Naive thymus-derived CD4-positive, alpha-beta T cell (primary cell): ENCODE data around the gene ATP9B. TPM values are rescaled to one million over a fixed set of nuclear protein-coding genes. Genes with fewer than 3 reads are reported as not detected.

Experiments
- ATAC-seq: fragments of 150-1000 bp; cut with Tn5 transposase; 2 replicates; pipeline ENCODE4 v1.10.0; 2021; ENCODE audit warnings: mild to moderate bottlenecking, moderate library complexity
- CTCF ChIA-PET: fragments of 350-600 bp; sonication (Branson Sonifier 250); formaldehyde crosslinking; loops from one replicate; lab custom pipeline; 2021; ENCODE audit warnings: antibody characterized with exemption; lab: Charles Lee
- POLR2A ChIA-PET: fragments of 350-600 bp; sonication (Branson Sonifier 250); formaldehyde crosslinking; loops from one replicate; lab custom pipeline; 2021; ENCODE audit warnings: antibody characterized with exemption, inconsistent platforms; lab: Charles Lee
- DNase-seq, 9 donors: peaks; one replicate each; pipeline versions ENCODE4 v3.0.0 to v3.0.0-alpha.2; 2020 to 2022; ENCODE audit warnings: mixed read lengths in 1 of 9
- H3K27ac ChIP-seq: one replicate; pipeline ENCODE4 v1.7.0; 2013; ENCODE audit warnings: mild to moderate bottlenecking, low read depth, low read length, moderate library complexity
- H3K27me3 ChIP-seq, 2 donors: one replicate each; pipeline ENCODE4 v1.7.0; 2013; ENCODE audit warnings: low read length in 2 of 2, mild to moderate bottlenecking in 2 of 2, moderate library complexity in 2 of 2; ENCODE audit not compliant: control insufficient read depth in 2 of 2, insufficient read depth in 2 of 2
- H3K36me3 ChIP-seq, 3 experiments: 1 replicate in 2 of 3; 2 replicates in 1 of 3; pipeline ENCODE4 v1.7.0; 2013; ENCODE audit warnings: low read length in 3 of 3, mild to moderate bottlenecking in 3 of 3, moderate library complexity in 1 of 3; ENCODE audit not compliant: insufficient read depth in 3 of 3, control insufficient read depth in 2 of 3
- H3K4me1 ChIP-seq, 2 donors: one replicate each; pipeline ENCODE4 v1.7.0; 2013; ENCODE audit warnings: low read length in 2 of 2, mild to moderate bottlenecking in 2 of 2, moderate library complexity in 1 of 2; ENCODE audit not compliant: control insufficient read depth in 2 of 2, insufficient read depth in 2 of 2
- H3K4me3 ChIP-seq: 2 replicates; pipeline ENCODE4 v1.7.0; 2013; ENCODE audit warnings: mild to moderate bottlenecking, low read length
- H3K9me3 ChIP-seq, 3 experiments: 1 replicate in 2 of 3; 2 replicates in 1 of 3; pipeline ENCODE4 v1.7.0; 2013; ENCODE audit warnings: low read length in 3 of 3; ENCODE audit not compliant: control insufficient read depth in 2 of 3
- H3K27ac Mint-ChIP-seq, 9 donors: one replicate each; pipeline ENCODE4 v1.8.0; 2020 to 2022; ENCODE audit warnings: mixed read lengths in 9 of 9, mild to moderate bottlenecking in 8 of 9, moderate library complexity in 5 of 9, inconsistent platforms in 2 of 9
- H3K27me3 Mint-ChIP-seq, 5 donors: one replicate each; pipeline ENCODE4 v1.8.0; 2021 to 2022; ENCODE audit warnings: mixed read lengths in 5 of 5, mild to moderate bottlenecking in 1 of 5
- H3K36me3 Mint-ChIP-seq, 5 donors: one replicate each; pipeline ENCODE4 v1.8.0; 2020 to 2022; ENCODE audit warnings: mixed read lengths in 5 of 5, mild to moderate bottlenecking in 3 of 5, inconsistent platforms in 1 of 5
- H3K4me1 Mint-ChIP-seq, 7 donors: one replicate each; pipeline ENCODE4 v1.8.0; 2020 to 2022; ENCODE audit warnings: mixed read lengths in 7 of 7, mild to moderate bottlenecking in 3 of 7, inconsistent platforms in 1 of 7
- H3K4me3 Mint-ChIP-seq, 10 donors: one replicate each; pipeline ENCODE4 v1.8.0; 2020 to 2022; ENCODE audit warnings: mild to moderate bottlenecking in 10 of 10, mixed read lengths in 10 of 10, moderate library complexity in 6 of 10, inconsistent platforms in 2 of 10
- H3K9me3 Mint-ChIP-seq, 11 donors: one replicate each; pipeline ENCODE4 v1.8.0; 2020 to 2022; ENCODE audit warnings: mixed read lengths in 11 of 11, mild to moderate bottlenecking in 4 of 11, inconsistent platforms in 1 of 11, moderate library complexity in 1 of 11
- intact Hi-C, 2 donors: fragments of 100-400 bp; cut with micrococcal nuclease; formaldehyde crosslinking; loops; one replicate each; pipeline ENCODE4 v1.15.1; 2023
- polyA plus RNA-seq, 2 donors: library from polyadenylated mRNA; unstranded; fragments of 300-500 nt; fragmentation: Illumina TruSeq; gene quantifications; one replicate each; pipeline ENCODE4 v1.2.3, GENCODE V29; 2021
- total RNA-seq, 6 experiments: library from RNA in 5 of 6; stranded (reverse) in 5 of 6; gene quantifications; 1 replicate in 5 of 6; 2 replicates in 1 of 6; pipeline ENCODE4 v1.2.3 and lab custom pipeline; 2021 to 2026

Gene ATP9B
- total and polyA plus RNA-seq, 7 experiments from 2014 or later = 21.3 to 90.5 (median 79.4) TPM

DNA sequence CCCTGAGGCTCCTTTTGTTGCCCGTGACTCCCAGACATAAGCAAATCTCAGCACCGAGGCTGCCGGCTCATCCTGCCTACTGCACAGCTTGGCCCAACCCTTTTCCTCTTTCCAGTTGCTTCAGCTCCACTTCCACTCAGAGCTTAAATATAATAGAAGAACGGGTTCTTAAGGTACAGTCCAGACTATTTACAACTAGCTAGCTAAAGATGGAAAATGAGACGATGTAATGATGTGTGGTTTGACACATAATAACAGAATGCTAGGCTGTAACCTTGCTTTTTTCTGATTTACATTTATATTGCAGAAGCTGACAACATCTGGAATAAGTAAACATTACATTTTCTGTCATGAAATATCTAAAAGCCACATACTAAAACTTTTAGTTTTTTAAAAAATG lies 26.9 kb upstream of the ATP9B start:
- H3K4me1 ChIP-seq = no peaks in the 10 kb centered on the region
- DNase-seq (no peak), ATAC-seq (no peak)
- Mint-ChIP-seq H3K27me3 (peaks cover 0 to 20% (median 14%) of the 10 kb centered on the region in 5 donors), H3K4me1 (peaks cover 0 to 3% (median 0%) of the 10 kb centered on the region in 7 donors), H3K4me3 (no peak overlapping the region), H3K9me3 (peaks cover 0 to 28% (median 0%) of the 10 kb centered on the region in 11 donors), H3K27ac (no peak overlapping the region), H3K36me3 (peaks cover 0 to 7% (median 0%) of the 10 kb centered on the region in 5 donors)
- ChIA-PET POLR2A (no interaction called here), CTCF (no interaction called here)
- H3K4me3 ChIP-seq = no peak overlapping the region
- intact Hi-C loops = no loop called here
- H3K9me3 ChIP-seq = no peaks in the 10 kb centered on the region
- no peak overlapping the region for H3K27ac ChIP-seq
- no peaks in the 10 kb centered on the region for H3K36me3 ChIP-seq
- no peaks in the 10 kb centered on the region for H3K27me3 ChIP-seq

DNA sequence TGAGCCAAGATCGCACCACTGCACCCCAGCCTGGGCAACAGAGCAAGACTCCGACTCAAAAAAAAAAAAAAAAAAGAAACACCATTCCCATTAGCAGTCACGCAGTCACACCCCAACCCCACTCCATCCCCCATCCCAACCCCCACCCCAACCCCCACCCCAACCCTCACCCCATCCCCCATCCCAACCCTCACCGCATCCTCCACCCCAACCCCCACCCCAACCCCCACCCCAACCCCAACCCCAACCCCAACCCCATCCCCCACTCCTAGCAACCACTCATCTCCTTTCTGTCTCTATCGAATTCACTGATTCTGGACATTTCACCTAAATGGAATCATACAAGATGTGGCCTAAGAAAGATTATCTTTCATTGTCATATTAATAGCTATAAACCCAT lies 25.9 kb upstream of the ATP9B start:
- H3K27me3 Mint-ChIP-seq = peaks cover 0 to 20% (median 14%) of the 10 kb centered on the region in 5 donors
- ChIA-PET CTCF (interaction anchor here (0.6 kb wide), 1 partner anchor 120 kb away, joined by 4 read pairs; no protein-coding TSS in a partner anchor), POLR2A (no interaction called here)
- H3K4me1 Mint-ChIP-seq = peaks cover 0 to 5% (median 0%) of the 10 kb centered on the region in 7 donors
- no peaks in the 10 kb centered on the region for H3K27me3 ChIP-seq
- H3K36me3 Mint-ChIP-seq = peaks cover 0 to 7% (median 0%) of the 10 kb centered on the region in 5 donors
- no peaks in the 10 kb centered on the region for H3K4me1 ChIP-seq
- H3K27ac Mint-ChIP-seq = no peak overlapping the region
- H3K36me3 ChIP-seq = no peaks in the 10 kb centered on the region
- DNase-seq (no peak), ATAC-seq (no peak)
- no peak overlapping the region for H3K4me3 Mint-ChIP-seq
- peaks cover 0 to 22% (median 0%) of the 10 kb centered on the region in 11 donors for H3K9me3 Mint-ChIP-seq
- intact Hi-C loops = no loop called here
- H3K27ac ChIP-seq = no peak overlapping the region
- H3K9me3 ChIP-seq = no peaks in the 10 kb centered on the region
- no peak overlapping the region for H3K4me3 ChIP-seq

DNA sequence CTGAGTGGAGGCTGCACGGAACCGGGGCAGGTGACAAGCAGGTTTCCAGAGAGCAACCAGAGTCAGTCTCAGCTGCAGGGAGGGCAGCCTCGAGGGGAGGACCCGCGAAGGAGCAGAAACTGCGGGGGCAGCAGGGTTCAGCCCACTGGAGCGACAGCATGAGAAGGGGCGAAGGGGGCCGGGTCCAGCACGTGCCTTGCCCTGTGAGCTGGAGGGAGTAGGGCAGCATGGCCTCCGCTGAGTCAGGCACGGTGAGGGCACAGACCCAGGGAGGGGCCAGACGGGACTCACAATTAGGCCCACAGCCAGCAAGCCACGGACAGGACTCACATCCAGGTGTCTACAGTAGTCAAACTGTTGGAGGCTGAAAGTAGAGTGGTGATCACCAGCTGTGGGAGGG lies 22.7 kb upstream of the ATP9B start:
- no peaks in the 10 kb centered on the region for H3K27me3 ChIP-seq
- DNase-seq (no peak), ATAC-seq (no peak)
- H3K4me1 ChIP-seq = no peaks in the 10 kb centered on the region
- H3K36me3 Mint-ChIP-seq = no peaks in the 10 kb centered on the region
- H3K27me3 Mint-ChIP-seq = peaks cover 0 to 5% (median 4%) of the 10 kb centered on the region in 5 donors
- H3K4me3 Mint-ChIP-seq = no peak overlapping the region
- H3K4me1 Mint-ChIP-seq = peaks cover 0 to 3% (median 0%) of the 10 kb centered on the region in 7 donors
- POLR2A ChIA-PET = no interaction called here
- no peak overlapping the region for H3K27ac ChIP-seq
- H3K9me3 Mint-ChIP-seq = peaks cover 0 to 2% (median 0%) of the 10 kb centered on the region in 11 donors
- peak overlapping the region in 1 of 9 donors; percentile 49 for H3K27ac Mint-ChIP-seq
- H3K4me3 ChIP-seq = no peak overlapping the region
- intact Hi-C loops = no loop called here
- no peaks in the 10 kb centered on the region for H3K36me3 ChIP-seq
- H3K9me3 ChIP-seq = no peaks in the 10 kb centered on the region
- CTCF ChIA-PET = no interaction called here

DNA sequence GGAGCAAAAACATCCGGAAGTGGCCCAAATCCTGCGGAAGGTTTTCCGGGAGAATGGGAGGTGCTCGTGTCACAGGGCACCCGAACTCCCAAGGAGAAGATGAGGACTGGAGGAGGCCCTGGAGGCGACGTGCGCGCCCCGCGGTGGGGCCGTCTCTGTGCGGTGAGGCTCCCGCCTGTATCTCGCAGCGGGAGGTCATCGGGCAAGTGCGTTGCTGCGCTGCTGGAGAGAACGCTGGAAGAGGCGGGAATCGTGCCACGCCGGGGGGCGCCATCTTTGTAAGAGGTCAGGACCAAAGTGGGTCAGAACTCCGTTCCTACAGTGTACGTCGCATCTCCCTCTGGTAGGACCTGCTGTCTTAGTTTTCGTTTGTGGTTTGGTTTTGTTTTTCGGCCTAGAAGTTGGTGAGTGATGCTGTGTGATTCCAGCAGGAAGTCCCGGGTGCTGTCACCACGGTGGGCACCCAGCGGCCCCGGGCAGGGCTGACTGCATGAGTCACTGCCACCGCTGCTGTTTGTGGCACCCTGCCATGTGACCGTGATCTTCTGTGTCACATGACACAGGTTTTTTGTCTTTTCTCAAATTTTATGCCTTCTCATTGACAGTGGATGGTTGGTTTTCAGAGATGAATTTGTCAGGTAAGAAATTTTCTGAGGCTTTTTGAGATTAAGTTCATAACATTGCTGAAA lies 21.5 kb upstream of the ATP9B start:
- CTCF ChIA-PET = no interaction called here

DNA sequence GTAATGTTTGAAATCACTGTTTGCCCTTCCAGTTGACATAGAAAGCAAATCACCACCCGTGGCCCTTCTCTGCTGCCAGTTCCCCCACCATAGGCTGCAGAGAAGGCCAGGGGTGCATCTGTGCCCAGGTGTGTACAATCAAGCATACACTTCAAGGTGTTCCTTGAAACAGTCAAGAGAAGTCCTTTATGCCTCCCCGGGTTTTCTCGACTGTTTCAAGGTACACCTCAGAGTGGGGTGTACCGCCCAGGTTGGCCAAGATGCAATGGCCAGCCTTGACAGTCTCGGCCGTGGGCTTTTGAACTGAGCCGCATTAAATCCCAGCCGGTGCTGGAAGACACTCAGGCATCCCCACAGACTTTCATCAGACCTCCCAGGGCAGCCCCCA lies 21.0 kb upstream of the ATP9B start:
- ChIA-PET CTCF (no interaction called here), POLR2A (no interaction called here)
- Mint-ChIP-seq H3K27ac (no peak overlapping the region), H3K9me3 (peaks cover 0 to 2% (median 0%) of the 10 kb centered on the region in 11 donors), H3K27me3 (peaks cover 0 to 8% (median 5%) of the 10 kb centered on the region in 5 donors), H3K4me3 (no peak overlapping the region), H3K36me3 (no peaks in the 10 kb centered on the region), H3K4me1 (peaks cover 0 to 3% (median 0%) of the 10 kb centered on the region in 7 donors)
- no peak overlapping the region for H3K27ac ChIP-seq
- intact Hi-C loops = no loop called here
- H3K4me3 ChIP-seq = no peak overlapping the region
- DNase-seq (no peak), ATAC-seq (no peak)
- H3K9me3 ChIP-seq = no peaks in the 10 kb centered on the region
- H3K27me3 ChIP-seq = no peaks in the 10 kb centered on the region
- no peaks in the 10 kb centered on the region for H3K4me1 ChIP-seq
- no peaks in the 10 kb centered on the region for H3K36me3 ChIP-seq

More for the DNA sequence above, 21.5 kb upstream of the ATP9B start:
- no peaks in the 10 kb centered on the region for H3K4me1 ChIP-seq
- Mint-ChIP-seq H3K27me3 (peaks cover 2 to 8% (median 5%) of the 10 kb centered on the region in 5 donors), H3K9me3 (peaks cover 0 to 2% (median 0%) of the 10 kb centered on the region in 11 donors), H3K4me3 (no peak overlapping the region), H3K4me1 (peaks cover 0 to 3% (median 0%) of the 10 kb centered on the region in 7 donors), H3K36me3 (no peaks in the 10 kb centered on the region), H3K27ac (no peak overlapping the region)
- no peaks in the 10 kb centered on the region for H3K36me3 ChIP-seq
- DNase-seq (no peak), ATAC-seq (no peak)
- H3K9me3 ChIP-seq = no peaks in the 10 kb centered on the region
- intact Hi-C loops = no loop called here
- no peak overlapping the region for H3K4me3 ChIP-seq
- H3K27me3 ChIP-seq = no peaks in the 10 kb centered on the region
- no peak overlapping the region for H3K27ac ChIP-seq
- POLR2A ChIA-PET = no interaction called here

DNA sequence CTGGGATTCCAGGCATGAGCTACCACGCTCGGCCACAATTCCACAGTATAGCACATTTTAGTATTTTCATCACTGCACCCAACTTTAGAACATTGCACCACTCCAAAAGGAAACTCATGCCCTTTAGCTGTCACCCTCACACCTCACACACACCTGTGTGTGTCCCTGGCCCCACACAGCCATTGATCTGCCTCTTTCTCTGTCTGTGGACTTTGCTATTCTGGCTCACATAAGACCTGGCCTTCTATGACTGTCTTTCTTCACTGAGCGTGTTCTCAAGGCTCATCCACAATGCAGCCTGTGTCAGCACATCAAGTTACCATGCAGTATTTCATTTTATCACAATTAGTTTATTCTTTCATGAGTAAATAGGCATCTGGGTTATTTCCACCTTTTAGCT lies 19.7 kb upstream of the ATP9B start:
- intact Hi-C loops = no loop called here
- Mint-ChIP-seq H3K27ac (no peak overlapping the region), H3K4me3 (no peak overlapping the region), H3K9me3 (no peaks in the 10 kb centered on the region), H3K4me1 (peaks cover 0 to 3% (median 0%) of the 10 kb centered on the region in 7 donors), H3K27me3 (peaks cover 0 to 11% (median 5%) of the 10 kb centered on the region in 5 donors), H3K36me3 (no peaks in the 10 kb centered on the region)
- H3K27me3 ChIP-seq = no peaks in the 10 kb centered on the region
- POLR2A ChIA-PET = interaction anchor here (0.6 kb wide), 1 partner anchor 1927 kb away, joined by 3 read pairs; no protein-coding TSS in a partner anchor
- H3K4me1 ChIP-seq = no peaks in the 10 kb centered on the region
- ATAC-seq = no peak
- H3K36me3 ChIP-seq = no peaks in the 10 kb centered on the region
- H3K27ac ChIP-seq = no peak overlapping the region
- no peak overlapping the region for H3K4me3 ChIP-seq
- CTCF ChIA-PET = no interaction called here
- no peaks in the 10 kb centered on the region for H3K9me3 ChIP-seq
- DNase-seq = no peak

DNA sequence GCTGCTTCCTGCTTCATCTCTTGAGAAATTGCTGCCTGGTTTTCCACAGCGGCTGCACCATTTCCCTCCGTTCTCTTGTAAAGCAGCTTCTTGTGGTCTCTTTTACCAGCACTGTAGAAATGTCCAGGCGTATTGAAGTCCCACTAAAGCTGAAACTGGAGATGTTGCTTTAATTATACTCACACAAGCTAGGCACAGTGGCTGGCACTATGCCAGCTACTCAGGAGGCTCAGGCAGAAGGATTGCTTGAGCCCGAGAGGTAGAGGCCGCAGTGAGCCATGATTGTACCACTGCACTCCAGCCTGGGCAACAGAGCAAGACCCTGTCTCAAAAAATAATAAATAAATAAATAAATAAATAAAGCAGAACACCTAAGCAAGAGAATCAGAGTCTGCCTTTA lies 19.2 kb upstream of the ATP9B start:
- H3K27ac Mint-ChIP-seq = no peak overlapping the region
- Histone ChIP-seq H3K27ac (no peak overlapping the region), H3K27me3 (no peaks in the 10 kb centered on the region), H3K9me3 (no peaks in the 10 kb centered on the region), H3K36me3 (no peaks in the 10 kb centered on the region), H3K4me3 (no peak overlapping the region), H3K4me1 (no peaks in the 10 kb centered on the region)
- ATAC-seq (no peak), DNase-seq (no peak)
- H3K4me3 Mint-ChIP-seq = no peak overlapping the region
- intact Hi-C loops = no loop called here
- peaks cover 0 to 3% (median 0%) of the 10 kb centered on the region in 7 donors for H3K4me1 Mint-ChIP-seq
- H3K36me3 Mint-ChIP-seq = no peaks in the 10 kb centered on the region
- ChIA-PET CTCF (no interaction called here), POLR2A (no interaction called here)
- H3K9me3 Mint-ChIP-seq = no peaks in the 10 kb centered on the region
- peaks cover 0 to 13% (median 5%) of the 10 kb centered on the region in 5 donors for H3K27me3 Mint-ChIP-seq
